Stimulated activated CD8-positive, alpha-beta memory T cell treated with anti-CD3 and anti-CD28 coated beads, Interleukin-12 subunit alpha, Interleukin-12 subunit beta, amount 100 ng/mL, for 4 hours (primary cell): ENCODE results near the gene HAUS7.

Source experiments
- DNase-seq: peaks from one replicate; pipeline ENCODE4 v3.0.0-alpha.2; 2020; ENCODE audit warnings: low read depth

HAUS7 gene

DNA sequence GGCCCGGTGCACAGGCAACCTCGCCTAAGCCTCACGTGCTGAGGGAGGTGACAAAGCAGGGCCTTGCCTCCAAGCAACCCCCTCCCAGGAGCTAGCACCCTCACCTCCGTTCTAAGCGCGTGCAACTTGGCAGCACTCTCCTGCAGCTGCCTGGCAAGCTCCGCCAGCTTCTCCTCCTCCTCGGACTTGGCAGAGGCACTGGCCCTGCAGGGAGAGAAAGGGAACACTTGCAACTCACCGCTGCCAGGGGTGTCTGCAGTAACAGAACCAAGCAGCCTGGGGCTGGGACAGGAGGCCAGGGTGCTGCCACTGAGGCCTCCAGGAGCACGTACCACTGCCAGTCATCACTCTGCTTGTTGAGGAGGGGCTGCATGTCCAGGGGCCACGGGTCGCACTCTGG lies 14.2 kb downstream of the HAUS7 start:
- DNase-seq = no peak

DNA sequence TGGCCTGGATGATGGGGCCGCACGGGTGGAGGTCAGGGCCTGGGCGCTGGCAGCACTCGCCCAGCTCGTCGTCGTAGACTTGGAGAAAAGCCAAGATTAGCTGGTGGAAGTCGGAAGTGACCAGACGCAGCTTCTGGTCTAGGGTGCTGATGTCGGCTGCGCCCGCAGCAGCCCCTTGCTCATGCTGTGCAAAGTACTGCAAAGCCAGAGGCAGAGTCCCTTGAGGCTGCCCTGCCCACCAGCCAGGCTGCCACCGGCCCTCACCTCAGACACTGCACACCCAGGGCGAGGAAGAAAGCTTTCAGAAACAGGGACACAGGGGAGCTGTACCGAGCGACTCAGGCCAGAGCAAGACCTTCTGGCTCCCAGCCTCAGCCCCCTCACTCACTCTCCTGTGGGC lies 14.8 kb downstream of the HAUS7 start:
- DNase-seq = no peak

- DNase-seq = no peak
Measured at GRCh38 chrX:153454901-153455550, 15.3 kb downstream of the HAUS7 start.

GRCh38 chrX:153450949-153451277 lies 19.5 kb downstream of the HAUS7 start:
- no peak for DNase-seq

DNA sequence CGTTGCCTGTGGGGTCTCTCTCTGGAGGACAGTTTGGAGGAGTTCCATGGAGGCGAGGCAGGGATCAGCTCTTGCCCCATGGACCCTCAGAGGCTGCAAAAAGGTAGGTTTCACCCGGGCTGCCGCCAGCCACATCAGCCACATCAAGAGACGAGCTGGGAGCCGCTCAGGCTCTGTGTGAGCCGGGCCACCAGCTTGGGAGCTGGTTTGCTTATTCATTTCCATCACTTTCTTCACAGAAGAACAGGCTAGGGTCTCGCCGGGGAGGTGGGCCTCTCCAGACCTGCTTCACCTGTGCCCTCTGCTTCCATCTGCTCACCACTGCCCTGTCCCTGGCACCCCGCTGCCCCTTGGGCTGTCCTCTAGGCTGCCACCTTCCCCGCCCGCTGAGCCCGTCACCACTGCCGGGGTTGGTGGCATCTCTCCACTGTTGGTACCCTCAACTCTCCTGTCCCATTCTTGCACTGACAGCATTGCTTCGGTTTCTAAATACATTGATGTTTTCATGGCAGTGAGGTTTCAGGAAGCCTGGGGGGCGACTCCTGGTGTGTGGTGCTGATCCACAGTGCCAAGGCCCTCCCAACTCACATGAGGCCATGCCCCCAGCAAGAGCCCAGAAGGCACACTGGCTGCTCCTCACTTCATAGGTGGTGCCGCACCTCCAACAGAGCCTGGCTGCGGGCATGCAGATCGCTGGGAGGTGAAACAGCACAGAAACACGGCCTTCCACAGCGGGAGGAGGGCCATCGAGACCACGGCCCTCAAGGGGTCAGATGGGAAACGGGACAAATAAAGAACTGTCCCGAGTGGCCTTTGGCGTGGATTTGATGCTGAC lies 20.0 kb downstream of the HAUS7 start:
- no peak for DNase-seq

DNA sequence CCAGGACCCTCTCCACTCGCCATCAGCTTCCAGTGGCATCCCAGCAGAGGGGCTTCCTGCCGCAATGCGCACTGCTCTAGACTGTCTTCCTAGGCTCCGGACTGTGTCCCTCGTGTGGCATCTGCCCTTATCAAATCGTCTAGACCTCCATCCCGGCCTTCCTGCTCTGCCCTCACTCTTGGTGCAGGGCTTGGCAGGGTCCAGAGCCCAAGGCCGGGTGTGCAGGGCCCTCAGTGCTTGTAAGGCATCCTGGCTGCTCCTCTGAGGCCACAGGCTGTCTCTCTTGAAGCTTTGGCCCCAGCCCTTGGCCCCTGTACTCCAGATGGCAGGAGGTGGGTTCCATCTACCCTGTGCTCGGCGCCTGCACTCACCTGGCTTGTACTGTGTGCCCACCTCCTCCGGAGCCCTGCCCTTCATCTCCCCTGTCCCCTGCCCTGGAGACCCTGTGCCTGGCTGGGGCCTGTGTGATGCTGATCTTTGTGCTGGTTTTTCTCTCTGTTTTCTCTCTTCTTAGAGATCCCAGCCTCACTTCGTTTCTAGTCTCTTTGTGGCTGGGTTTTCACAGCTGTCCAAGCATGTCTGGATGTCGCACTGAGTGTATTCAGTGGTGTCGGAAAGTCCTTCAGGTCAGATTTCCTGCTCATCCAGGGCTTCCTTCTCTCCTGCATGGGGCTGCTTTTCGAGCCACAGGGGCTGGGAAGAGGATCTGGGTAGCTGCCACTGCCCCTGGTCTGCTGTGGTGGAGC lies 20.8 kb downstream of the HAUS7 start:
- DNase-seq = no peak

DNA sequence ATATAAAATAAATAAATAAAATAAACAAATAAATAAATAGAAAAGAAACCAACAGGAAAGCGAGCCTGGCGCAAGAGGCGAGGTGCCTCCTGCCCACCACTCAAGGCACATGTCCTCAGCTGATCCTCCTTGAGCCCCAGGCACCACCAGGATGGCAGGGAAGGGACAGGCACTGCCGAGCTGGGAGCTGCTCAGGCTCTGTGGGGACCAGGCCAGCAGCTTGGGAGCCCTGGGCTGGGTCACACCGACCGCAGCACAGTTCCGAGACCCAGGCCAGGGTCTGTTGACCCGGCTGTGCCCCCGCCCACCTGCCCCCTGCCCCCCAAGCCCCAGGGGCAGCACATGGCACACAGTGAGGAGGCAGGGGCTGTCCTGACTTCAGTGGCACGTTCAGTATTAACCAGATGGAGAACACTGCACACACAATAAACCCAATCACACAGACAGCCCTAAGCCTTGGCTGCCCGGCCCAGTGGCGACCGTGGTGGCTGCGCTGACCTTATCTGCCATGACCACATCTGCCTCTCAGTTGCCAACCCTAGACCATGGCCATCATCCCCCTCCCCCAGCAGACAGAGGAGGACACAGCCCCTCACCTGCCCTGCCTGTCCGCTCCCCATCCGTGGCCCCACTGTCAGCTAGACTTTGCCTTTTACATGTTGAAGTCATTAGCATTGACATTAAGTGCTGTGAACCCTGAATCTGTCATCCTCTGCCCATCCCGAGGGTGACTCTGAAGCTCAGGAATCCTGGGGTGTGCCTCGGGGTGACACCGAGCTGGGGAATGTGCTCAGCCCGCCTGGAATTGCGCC lies 21.6 kb downstream of the HAUS7 start:
- no peak for DNase-seq

DNA sequence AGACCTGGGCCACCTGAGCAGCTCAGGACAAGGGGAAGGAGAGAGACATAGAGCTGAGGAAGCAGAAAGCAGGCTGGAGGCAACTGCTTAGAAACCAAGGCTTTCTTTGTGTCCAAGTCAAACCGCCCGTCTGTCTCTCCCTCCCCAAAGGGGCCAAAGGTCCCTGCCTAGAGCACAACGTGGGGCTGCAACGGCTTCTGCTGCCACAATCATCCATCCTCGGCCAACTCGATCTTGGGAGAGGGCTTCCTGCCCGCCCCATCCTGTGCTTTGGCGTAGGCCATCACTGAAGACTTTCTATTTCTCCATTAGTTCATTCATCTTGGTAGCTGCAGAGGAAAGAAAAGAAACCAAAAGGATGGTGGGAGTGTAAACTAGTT lies 22.8 kb downstream of the HAUS7 start:
- no peak for DNase-seq

DNA sequence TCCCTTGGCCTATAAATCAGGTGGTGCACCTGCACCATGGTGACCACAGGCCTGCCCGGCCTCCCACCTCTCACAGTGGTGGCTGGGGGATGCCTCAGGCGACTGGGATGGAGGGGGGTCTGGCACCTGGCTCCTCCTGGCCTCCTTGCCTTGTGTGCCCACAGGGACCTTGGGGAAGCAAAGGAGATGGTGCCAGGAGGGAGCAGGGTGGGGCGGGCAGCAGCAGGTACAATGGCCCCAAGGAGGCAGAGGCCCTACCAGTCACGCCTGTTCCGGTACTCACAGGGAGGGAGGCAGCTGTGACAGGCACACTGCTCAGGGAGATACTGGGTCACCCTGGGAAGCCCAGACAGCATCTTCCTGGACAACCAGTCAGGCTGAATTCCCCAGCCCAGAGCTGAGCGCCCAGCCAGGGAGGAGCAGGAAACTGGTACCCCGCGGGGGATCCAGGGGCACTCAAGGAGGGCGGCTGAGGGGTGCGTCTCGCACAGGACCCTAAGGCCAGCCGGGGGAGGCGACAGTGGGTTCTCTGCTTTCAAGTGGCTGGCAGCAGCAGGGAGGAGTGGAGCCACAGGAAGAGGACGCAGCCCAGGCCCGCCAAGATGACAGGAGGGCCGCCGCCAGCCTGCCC lies 23.3 kb downstream of the HAUS7 start:
- no peak for DNase-seq

DNA sequence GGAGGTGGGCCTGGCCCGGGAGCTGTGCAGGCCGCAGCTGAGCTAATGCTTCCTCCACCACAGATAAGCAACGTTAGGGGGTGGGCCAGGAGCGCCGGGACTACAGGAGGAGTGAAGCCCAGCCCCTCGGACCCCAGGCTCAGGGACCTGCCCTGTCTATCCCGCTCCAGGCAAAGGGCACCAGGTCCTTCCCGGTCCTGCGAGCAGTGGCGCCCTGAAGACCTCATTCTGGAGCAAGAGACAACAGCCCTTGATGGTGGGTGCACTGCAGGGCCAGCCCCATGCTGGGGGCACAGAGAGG lies 23.8 kb downstream of the HAUS7 start:
- DNase-seq = no peak

GRCh38 chrX:153445856-153446635 lies 24.3 kb downstream of the HAUS7 start, which contains the start of gene TREX2:
TSS of gene TREX2 (minus strand) at chrX:153446056. CDS start at chrX:153445430, 626 bp downstream.
- DNase-seq = no peak

DNA sequence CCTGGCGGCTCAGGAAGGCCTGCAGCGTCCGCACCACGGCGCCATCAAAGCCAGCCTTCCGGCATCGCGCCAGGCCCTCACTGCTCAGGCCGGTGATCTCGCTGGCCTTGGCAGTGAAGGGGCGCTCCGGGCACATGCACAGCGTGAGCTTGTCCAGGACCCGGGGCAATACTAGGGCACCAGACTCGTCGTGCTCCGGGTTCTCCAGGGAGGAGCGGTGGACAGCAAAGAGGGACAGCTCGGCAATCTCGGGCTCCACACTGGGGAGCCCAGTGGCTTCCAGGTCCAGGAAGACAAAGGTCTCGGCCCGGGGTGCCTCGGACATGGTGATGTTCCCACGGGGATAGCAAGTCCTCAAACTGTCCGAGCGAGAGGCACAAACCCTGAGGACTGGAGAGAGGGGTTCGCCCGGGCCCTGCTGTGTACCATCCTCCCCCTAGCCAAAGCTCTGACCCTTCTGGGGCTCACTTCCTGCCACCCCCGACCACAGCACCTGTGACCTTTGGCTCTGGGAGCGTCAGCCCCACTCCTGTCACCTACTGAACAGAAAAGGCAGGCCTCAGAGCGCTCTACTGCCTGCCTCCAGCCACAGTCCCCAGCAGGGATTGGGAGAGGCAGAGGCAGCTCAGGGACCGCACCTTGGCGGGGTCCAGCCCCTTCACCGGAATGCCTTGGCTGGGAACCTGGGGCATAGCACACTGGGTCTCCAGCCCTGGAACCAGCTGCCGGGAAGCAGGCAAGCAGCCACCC lies 25.1 kb downstream of the HAUS7 start:
- no peak for DNase-seq

DNA sequence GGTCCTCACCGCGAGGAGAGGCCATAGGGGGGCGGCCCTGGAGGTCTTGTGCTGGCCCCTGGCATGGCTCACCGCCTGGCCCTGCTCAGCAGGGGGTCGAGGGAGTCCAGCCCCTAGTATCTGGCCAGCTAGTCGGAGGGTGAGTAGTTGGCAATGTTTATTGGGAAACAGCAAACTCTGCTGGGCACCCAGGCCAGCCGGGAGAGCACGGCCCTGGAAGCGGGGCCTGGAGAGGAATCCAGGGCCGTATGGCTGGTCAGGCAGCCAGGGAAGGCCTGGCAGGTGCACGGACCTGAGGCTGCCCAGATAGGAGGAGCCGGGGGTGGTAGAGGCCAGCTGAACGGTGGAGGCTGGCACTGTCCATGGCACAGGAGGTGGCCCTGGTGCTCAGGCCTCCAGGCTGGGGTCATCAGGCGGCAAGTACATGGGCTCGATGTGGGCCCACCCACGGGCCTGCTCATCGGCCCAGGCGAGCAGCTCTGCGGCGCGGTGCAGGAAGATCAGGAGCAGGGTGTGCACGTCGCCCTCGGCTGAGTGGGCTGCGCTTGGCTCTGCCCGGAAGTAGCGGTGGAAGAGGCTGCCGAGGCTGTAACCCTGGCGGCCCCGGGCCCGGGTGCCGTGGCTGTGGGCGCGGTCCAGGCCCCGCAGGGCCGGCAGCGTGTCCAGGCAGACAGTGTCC lies 25.9 kb downstream of the HAUS7 start:
- no peak for DNase-seq

GRCh38 chrX:153443476-153444332 lies 26.7 kb downstream of the HAUS7 start:
- DNase-seq = no peak

GRCh38 chrX:153442463-153442862 lies 27.9 kb downstream of the HAUS7 start:
- no peak for DNase-seq

DNA sequence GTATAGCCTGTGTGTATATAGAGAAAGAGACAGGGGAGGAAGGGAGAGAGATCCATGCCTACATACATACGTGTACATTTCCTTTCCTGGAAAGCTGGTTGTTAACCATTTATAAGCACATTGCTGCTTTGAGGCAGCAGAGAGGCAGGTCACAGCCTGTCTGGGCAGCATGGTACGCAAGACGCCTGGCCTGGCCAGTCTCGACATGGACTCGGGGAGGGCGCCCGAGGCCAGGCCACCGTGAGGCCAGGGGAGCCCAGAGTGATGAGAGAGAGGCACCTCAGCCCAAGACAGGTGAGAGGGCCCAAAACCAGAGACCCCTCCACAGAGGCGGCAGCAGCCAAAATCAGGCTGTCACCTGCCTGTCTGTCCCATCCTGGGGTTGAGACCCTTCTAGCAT lies 28.4 kb downstream of the HAUS7 start:
- DNase-seq = no peak

DNA sequence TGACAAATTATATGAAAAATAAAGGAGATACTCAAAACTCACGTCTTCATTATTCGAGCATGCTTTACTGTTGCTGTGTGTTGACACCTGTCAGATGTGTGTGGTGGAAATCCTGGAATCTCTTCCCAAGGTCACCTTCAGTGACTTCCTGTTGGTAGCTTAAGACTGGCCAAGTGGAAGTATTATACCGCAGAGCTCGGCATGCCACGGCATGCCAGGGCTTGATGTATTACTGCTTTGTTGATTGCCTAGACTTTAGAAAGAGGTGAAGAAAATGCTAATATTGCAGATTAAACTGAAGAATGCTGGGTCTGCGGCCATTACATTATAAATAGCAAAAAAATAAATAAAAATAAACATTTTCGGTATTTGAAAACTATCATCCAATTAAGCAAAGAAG lies 29.1 kb downstream of the HAUS7 start:
- no peak for DNase-seq

DNA sequence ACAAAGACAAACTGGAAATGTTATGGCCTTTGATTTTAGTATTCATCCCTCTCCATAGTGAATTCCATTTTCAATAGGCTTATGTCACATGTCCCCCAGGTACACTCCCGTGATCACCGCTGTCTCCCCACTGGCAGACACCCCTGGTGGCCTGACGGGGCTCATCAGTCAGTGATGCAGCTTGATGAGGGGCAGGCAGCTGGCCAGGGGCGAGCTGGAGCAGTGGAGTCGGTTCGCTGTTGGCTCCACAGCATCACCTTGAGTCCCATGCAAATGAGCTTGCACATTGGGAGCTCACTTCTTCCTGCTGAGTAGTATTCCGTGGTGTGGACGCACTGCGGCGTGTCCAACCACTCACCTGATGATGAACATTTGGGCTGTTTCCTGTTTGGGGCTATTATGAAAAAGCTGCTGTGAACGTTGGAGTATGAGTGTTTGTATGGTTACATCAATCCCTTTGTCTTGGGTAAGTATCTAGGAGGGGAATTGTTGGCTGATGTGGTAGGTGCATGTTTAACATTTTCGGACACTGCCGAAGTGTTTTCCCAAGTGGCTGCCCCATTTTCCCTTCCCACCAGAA lies 29.7 kb downstream of the HAUS7 start:
- DNase-seq = no peak

GRCh38 chrX:153439977-153440376 lies 30.4 kb downstream of the HAUS7 start:
- DNase-seq = no peak
